Caco-2 (cell line): ENCODE data around the gene UMAD1. TPM values are rescaled to one million over a fixed set of nuclear protein-coding genes. Genes with fewer than 3 reads are reported as not detected.
A peak's percentile ranks its signal among the peaks of the same experiment; 100 is the strongest.

Experiments used
- BruUV-seq: library from RNA; stranded (reverse); fragments of 400-500 nt; replicated peaks from 2 replicates; lab custom pipeline; 2021; lab: Mats Ljungman, UMichigan
- CTCF ChIA-PET: fragments of 300-600 bp; sonication (Branson Sonifier 250); formaldehyde crosslinking; loops from one replicate; lab custom pipeline; 2022; ENCODE audit warnings: antibody characterized with exemption; lab: Charles Lee
- POLR2A ChIA-PET: fragments of 300-600 bp; sonication (Branson Sonifier 250); formaldehyde crosslinking; loops from one replicate; lab custom pipeline; 2022; ENCODE audit warnings: antibody characterized with exemption; lab: Charles Lee
- DNase-seq, 2 experiments: peaks; one replicate each; pipeline versions ENCODE4 v3.0.0 to v3.0.0-alpha.2; 2020 to 2022
- H3K27me3 ChIP-seq: replicated peaks from 2 replicates; pipeline ENCODE4 v1.6.0; 2011; ENCODE audit warnings: low read length; ENCODE audit not compliant: control insufficient read depth, insufficient read depth
- H3K36me3 ChIP-seq: 2 replicates; pipeline ENCODE4 v1.5.1; 2011; ENCODE audit warnings: low read length; ENCODE audit not compliant: control insufficient read depth, insufficient read depth
- H3K4me1 ChIP-seq: fragments of 250-450 bp; sonication (Bioruptor Pico); 2 replicates; pipeline ENCODE4 v1.5.1; 2020; ENCODE audit warnings: mild to moderate bottlenecking
- H3K4me3 ChIP-seq: 2 replicates; pipeline ENCODE4 v1.5.1; 2011; ENCODE audit warnings: low read depth, mild to moderate bottlenecking, control low read depth, low read length
- H3K9me3 ChIP-seq: fragments of 250-450 bp; sonication (Bioruptor Pico); 2 replicates; pipeline ENCODE4 v1.5.1; 2020; ENCODE audit warnings: mild to moderate bottlenecking, moderate library complexity
- H3K27ac Mint-ChIP-seq: one replicate; pipeline ENCODE4 v1.8.0; 2022; ENCODE audit warnings: mixed read lengths; ENCODE audit not compliant: unreplicated experiment
- H3K27me3 Mint-ChIP-seq: one replicate; pipeline ENCODE4 v1.8.0; 2022; ENCODE audit warnings: mixed read lengths; ENCODE audit not compliant: insufficient read depth, unreplicated experiment
- H3K36me3 Mint-ChIP-seq: one replicate; pipeline ENCODE4 v1.8.0; 2022; ENCODE audit warnings: mild to moderate bottlenecking, mixed read lengths; ENCODE audit not compliant: insufficient read depth, unreplicated experiment
- H3K4me1 Mint-ChIP-seq: one replicate; pipeline ENCODE4 v1.8.0; 2022; ENCODE audit warnings: low read depth, mixed read lengths; ENCODE audit not compliant: unreplicated experiment
- H3K4me3 Mint-ChIP-seq: one replicate; pipeline ENCODE4 v1.8.0; 2022; ENCODE audit warnings: mild to moderate bottlenecking, moderate library complexity, mixed read lengths; ENCODE audit not compliant: unreplicated experiment
- H3K9me3 Mint-ChIP-seq: one replicate; pipeline ENCODE4 v1.8.0; 2022; ENCODE audit warnings: mixed read lengths; ENCODE audit not compliant: unreplicated experiment
- intact Hi-C: fragments of 100-400 bp; cut with micrococcal nuclease; formaldehyde crosslinking; loops from one replicate; pipeline ENCODE4 v1.10.0; 2022; ENCODE audit not compliant: unreplicated experiment
- total RNA-seq: library from RNA; stranded (reverse); gene quantifications from 2 replicates; pipeline ENCODE4 v1.2.3, GENCODE V29; 2022
- TF ChIP-seq, protein P1 (sequence below), 2 experiments: fragments of 200-600 bp in 1 of 2; IDR thresholded peaks; 1 replicate in 1 of 2; 2 replicates in 1 of 2; pipeline versions ENCODE4 v1.5.1 to v1.8.0; 2011 to 2022; ENCODE audit warnings: antibody characterized with exemption in 1 of 2, control low read depth in 1 of 2, inconsistent platforms in 1 of 2, low read depth in 1 of 2, low read length in 1 of 2, mild to moderate bottlenecking in 1 of 2, moderate library complexity in 1 of 2; ENCODE audit not compliant: insufficient read depth in 1 of 2, severe bottlenecking in 1 of 2, unreplicated experiment in 1 of 2

UMAD1 gene
- total RNA-seq, 1 experiment from 2014 or later = 20.0 TPM

DNA sequence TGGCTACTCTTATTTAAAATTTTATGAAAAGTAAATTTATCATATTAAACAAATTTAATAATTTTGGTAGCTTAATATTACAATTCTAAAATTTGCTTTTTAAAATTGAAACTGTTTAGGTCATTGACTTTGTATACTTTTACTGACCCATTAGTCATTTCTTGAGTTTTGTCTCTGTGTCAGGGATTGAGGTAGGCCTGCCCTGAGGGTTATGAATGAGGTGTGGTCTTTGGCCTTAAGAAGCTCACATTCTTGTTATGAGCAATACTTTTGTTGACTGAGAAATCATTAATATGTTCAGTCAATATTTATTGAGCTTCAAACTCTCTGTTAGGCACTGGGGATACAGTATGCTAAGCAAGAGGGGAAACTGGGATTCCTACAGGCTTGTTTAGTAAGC is 124.9 kb downstream of the UMAD1 start:
- Mint-ChIP-seq H3K4me3 (no peak overlapping the region), H3K4me1 (peaks cover 32% of the 10 kb centered on the region), H3K9me3 (no peaks in the 10 kb centered on the region), H3K36me3 (no peaks in the 10 kb centered on the region), H3K27ac (peak overlapping the region; percentile 13), H3K27me3 (no peaks in the 10 kb centered on the region)
- BruUV-seq = no TSS peak
- CTCF ChIA-PET = interaction anchor here (0.7 to 0.8 kb wide), 2 partner anchors 125 to 205 kb away, joined by 3 to 4 read pairs; no protein-coding TSS in a partner anchor
- no peaks in the 10 kb centered on the region for H3K27me3 ChIP-seq
- H3K9me3 ChIP-seq = no peaks in the 10 kb centered on the region
- H3K4me3 ChIP-seq = no peak overlapping the region
- H3K4me1 ChIP-seq = peaks cover 33% of the 10 kb centered on the region
- intact Hi-C loops = loop anchor here (10.0 kb wide), 3 partner anchors 171 to 529 kb away; no protein-coding TSS in a partner anchor
- POLR2A ChIA-PET = no interaction called here
- TF ChIP-seq, protein P1, sequence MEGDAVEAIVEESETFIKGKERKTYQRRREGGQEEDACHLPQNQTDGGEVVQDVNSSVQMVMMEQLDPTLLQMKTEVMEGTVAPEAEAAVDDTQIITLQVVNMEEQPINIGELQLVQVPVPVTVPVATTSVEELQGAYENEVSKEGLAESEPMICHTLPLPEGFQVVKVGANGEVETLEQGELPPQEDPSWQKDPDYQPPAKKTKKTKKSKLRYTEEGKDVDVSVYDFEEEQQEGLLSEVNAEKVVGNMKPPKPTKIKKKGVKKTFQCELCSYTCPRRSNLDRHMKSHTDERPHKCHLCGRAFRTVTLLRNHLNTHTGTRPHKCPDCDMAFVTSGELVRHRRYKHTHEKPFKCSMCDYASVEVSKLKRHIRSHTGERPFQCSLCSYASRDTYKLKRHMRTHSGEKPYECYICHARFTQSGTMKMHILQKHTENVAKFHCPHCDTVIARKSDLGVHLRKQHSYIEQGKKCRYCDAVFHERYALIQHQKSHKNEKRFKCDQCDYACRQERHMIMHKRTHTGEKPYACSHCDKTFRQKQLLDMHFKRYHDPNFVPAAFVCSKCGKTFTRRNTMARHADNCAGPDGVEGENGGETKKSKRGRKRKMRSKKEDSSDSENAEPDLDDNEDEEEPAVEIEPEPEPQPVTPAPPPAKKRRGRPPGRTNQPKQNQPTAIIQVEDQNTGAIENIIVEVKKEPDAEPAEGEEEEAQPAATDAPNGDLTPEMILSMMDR (IDR thresholded peaks at IDR 0.05; ENCODE audit: insufficient read depth in 1 of 2, low read depth in 1 of 2, low read length in 1 of 2, severe bottlenecking in 1 of 2, unreplicated experiment in 1 of 2) = no peak
- no peaks in the 10 kb centered on the region for H3K36me3 ChIP-seq
- DNase-seq = peak in 1 of 2 experiments; percentile 8

DNA sequence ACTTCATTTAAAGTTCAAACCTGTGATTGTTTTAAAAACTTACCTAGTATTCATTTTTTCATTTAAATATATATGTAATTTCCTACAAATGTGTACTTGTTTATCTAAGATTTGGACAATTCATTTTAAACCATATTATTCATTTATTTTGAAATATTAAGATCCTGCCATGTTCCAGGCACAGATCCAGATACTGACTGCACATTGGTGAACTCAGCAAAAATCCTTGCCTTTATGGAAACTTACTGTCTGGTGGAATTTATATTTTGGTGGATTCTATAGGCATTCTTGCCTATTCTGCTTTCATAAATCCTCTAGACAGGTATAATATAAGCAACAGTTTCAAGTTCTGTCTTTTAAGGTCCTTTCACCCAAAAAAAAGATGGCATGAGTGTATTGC is 126.1 kb downstream of the UMAD1 start:
- CTCF ChIA-PET = no interaction called here
- no peaks in the 10 kb centered on the region for H3K36me3 ChIP-seq
- no peaks in the 10 kb centered on the region for H3K9me3 ChIP-seq
- H3K4me1 ChIP-seq = peaks cover 30% of the 10 kb centered on the region
- no peak for DNase-seq
- POLR2A ChIA-PET = no interaction called here
- BruUV-seq = no TSS peak
- no peak overlapping the region for H3K4me3 Mint-ChIP-seq
- peaks cover 28% of the 10 kb centered on the region for H3K4me1 Mint-ChIP-seq
- H3K27me3 Mint-ChIP-seq = no peaks in the 10 kb centered on the region
- intact Hi-C loops = loop anchor here (10.0 kb wide), 3 partner anchors 172 to 528 kb away; no protein-coding TSS in a partner anchor
- H3K4me3 ChIP-seq = no peak overlapping the region
- TF ChIP-seq, protein P1 (IDR thresholded peaks at IDR 0.05; ENCODE audit: insufficient read depth in 1 of 2, low read depth in 1 of 2, low read length in 1 of 2, severe bottlenecking in 1 of 2, unreplicated experiment in 1 of 2) = no peak
- no peaks in the 10 kb centered on the region for H3K9me3 Mint-ChIP-seq
- no peaks in the 10 kb centered on the region for H3K36me3 Mint-ChIP-seq
- H3K27me3 ChIP-seq = no peaks in the 10 kb centered on the region
- no peak overlapping the region for H3K27ac Mint-ChIP-seq

DNA sequence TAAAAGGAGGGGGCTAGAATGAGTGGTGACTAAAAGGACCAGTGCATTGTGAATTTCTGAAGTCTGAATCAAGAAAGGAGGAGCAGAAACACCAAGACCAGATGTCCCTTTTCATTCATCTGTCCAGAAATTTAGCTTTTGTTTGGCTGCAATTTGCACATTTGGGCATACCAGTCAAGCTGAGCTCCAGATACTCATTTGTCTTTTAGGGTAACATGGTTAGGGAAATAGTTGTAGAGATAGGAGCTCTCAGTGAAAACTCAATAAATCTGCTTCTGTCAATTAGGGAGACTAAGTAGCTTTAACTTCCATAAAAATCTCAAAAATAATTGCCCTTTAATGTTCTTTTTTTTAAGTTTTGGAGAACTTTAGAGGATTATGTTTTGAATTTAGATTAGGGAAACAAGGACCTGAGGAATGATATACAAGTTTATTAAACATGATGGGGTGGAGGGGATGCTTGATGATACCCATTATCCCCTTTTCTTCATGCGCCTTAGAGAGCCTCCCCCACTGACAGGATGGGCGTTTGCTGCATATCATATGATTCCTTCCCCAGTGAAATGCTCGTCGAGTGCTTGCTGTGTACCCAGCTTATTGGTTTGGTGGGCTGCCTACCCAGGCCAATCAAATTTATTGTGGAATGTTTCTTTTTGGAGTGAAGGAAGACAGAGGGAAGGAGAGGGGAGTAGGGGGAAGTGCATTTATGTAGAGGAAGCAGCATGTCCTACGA is 128.6 kb downstream of the UMAD1 start:
- BruUV-seq = no TSS peak
- Mint-ChIP-seq H3K9me3 (no peaks in the 10 kb centered on the region), H3K36me3 (no peaks in the 10 kb centered on the region), H3K4me3 (no peak overlapping the region), H3K27ac (no peak overlapping the region), H3K4me1 (peaks cover 12% of the 10 kb centered on the region), H3K27me3 (no peaks in the 10 kb centered on the region)
- H3K4me1 ChIP-seq = peaks cover 18% of the 10 kb centered on the region
- TF ChIP-seq, protein P1 (IDR thresholded peaks at IDR 0.05; ENCODE audit: insufficient read depth in 1 of 2, low read depth in 1 of 2, low read length in 1 of 2, severe bottlenecking in 1 of 2, unreplicated experiment in 1 of 2) = no peak
- H3K9me3 ChIP-seq = no peaks in the 10 kb centered on the region
- no peak for DNase-seq
- ChIA-PET CTCF (no interaction called here), POLR2A (no interaction called here)
- no peaks in the 10 kb centered on the region for H3K27me3 ChIP-seq
- no peaks in the 10 kb centered on the region for H3K36me3 ChIP-seq
- intact Hi-C loops = loop anchor here (10.0 kb wide), 3 partner anchors 174 to 526 kb away; no protein-coding TSS in a partner anchor
- no peak overlapping the region for H3K4me3 ChIP-seq
